Measurements from ENCODE around the gene EDN2. TPM values are rescaled to one million over a fixed set of nuclear protein-coding genes. Genes with fewer than 3 reads are reported as not detected.

Gene EDN2
- total and polyA plus RNA-seq, 2 donors (not counting 1 experiment from before 2014, with no cell fraction given) = not detected

- no peak overlapping the region for H3K4me3 ChIP-seq (ENCODE audit: control extremely low read depth in 1 of 5, extremely low read depth in 1 of 5, insufficient read depth in 1 of 5, low read depth in 2 of 5, low read length in 4 of 5)
- peaks cover 0 to 3% (median 0%) of the 10 kb centered on the region in 4 experiments for H3K27me3 ChIP-seq (replicated peaks in 1 of 4; ENCODE audit: control extremely low read depth in 1 of 4, control insufficient read depth in 3 of 4, insufficient read depth in 4 of 4, low read length in 3 of 4)
- H3K9me3 ChIP-seq (ENCODE audit: control extremely low read depth in 1 of 3, control insufficient read depth in 2 of 3, insufficient read depth in 1 of 3, low read length in 2 of 3) = peaks cover 0 to 4% (median 0%) of the 10 kb centered on the region in 3 donors
- Mint-ChIP-seq H3K27ac (no peak overlapping the region), H3K4me1 (no peaks in the 10 kb centered on the region), H3K4me3 (no peak overlapping the region), H3K27me3 (peaks cover 15% of the 10 kb centered on the region), H3K9me3 (ENCODE audit: insufficient read depth) (no peaks in the 10 kb centered on the region)
- H2AFZ ChIP-seq (ENCODE audit: insufficient read depth, low read depth, low read length, poor library complexity, severe bottlenecking) = no peak overlapping the region
- ATAC-seq (ENCODE audit: low read depth) (no peak), DNase-seq (no peak)
- no peak for TF ChIP-seq EZH2 (IDR thresholded peaks at IDR 0.05; ENCODE audit: borderline replicate concordance, insufficient read depth, low read depth, low read length, poor library complexity, severe bottlenecking)
- no peaks in the 10 kb centered on the region for H4K20me1 ChIP-seq (ENCODE audit: control insufficient read depth, insufficient read depth, low read length, poor library complexity, severe bottlenecking)
- WGBS (ENCODE audit: insufficient coverage) = 80% methylated on average over 1 of the region's 2 CpGs
- ChIA-PET CTCF (no interaction called here), POLR2A (no interaction called here)
- intact Hi-C loops (cut with micrococcal nuclease) = no loop called here
- no peaks in the 10 kb centered on the region for H3K79me2 ChIP-seq (ENCODE audit: control insufficient read depth, insufficient read depth, low read length)
- no peaks in the 10 kb centered on the region for H3K36me3 ChIP-seq (replicated peaks in 1 of 2; ENCODE audit: control extremely low read depth in 1 of 2, control insufficient read depth in 1 of 2, extremely low read depth in 1 of 2, insufficient read depth in 2 of 2, low read length in 1 of 2)
- no peak overlapping the region for H3K9ac ChIP-seq (ENCODE audit: low read length)
- no peak overlapping the region for H3K4me2 ChIP-seq (replicated peaks; ENCODE audit: low read depth, low read length, poor library complexity, severe bottlenecking)
- H3K4me1 ChIP-seq (ENCODE audit: control insufficient read depth in 2 of 2, insufficient read depth in 2 of 2, low read length in 2 of 2) = no peaks in the 10 kb centered on the region
- H3K27ac ChIP-seq (ENCODE audit: low read length in 2 of 2) = no peak overlapping the region
These were observed 21.0 kb downstream of the EDN2 start for GRCh38 chr1:41463516-41463915.

- Histone ChIP-seq H3K27ac (ENCODE audit: low read length in 2 of 2) (no peak overlapping the region), H3K9ac (ENCODE audit: low read length) (no peak overlapping the region), H3K4me2 (replicated peaks; ENCODE audit: low read depth, low read length, poor library complexity, severe bottlenecking) (no peak overlapping the region), H3K79me2 (ENCODE audit: control insufficient read depth, insufficient read depth, low read length) (no peaks in the 10 kb centered on the region), H2AFZ (ENCODE audit: insufficient read depth, low read depth, low read length, poor library complexity, severe bottlenecking) (no peak overlapping the region), H3K36me3 (replicated peaks in 1 of 2; ENCODE audit: control extremely low read depth in 1 of 2, control insufficient read depth in 1 of 2, extremely low read depth in 1 of 2, insufficient read depth in 2 of 2, low read length in 1 of 2) (no peaks in the 10 kb centered on the region), H3K4me3 (ENCODE audit: control extremely low read depth in 1 of 5, extremely low read depth in 1 of 5, insufficient read depth in 1 of 5, low read depth in 2 of 5, low read length in 4 of 5) (no peak overlapping the region), H3K4me1 (ENCODE audit: control insufficient read depth in 2 of 2, insufficient read depth in 2 of 2, low read length in 2 of 2) (no peaks in the 10 kb centered on the region), H4K20me1 (ENCODE audit: control insufficient read depth, insufficient read depth, low read length, poor library complexity, severe bottlenecking) (no peaks in the 10 kb centered on the region), H3K9me3 (ENCODE audit: control extremely low read depth in 1 of 3, control insufficient read depth in 2 of 3, insufficient read depth in 1 of 3, low read length in 2 of 3) (peaks cover 0 to 4% (median 0%) of the 10 kb centered on the region in 3 donors), H3K27me3 (replicated peaks in 1 of 4; ENCODE audit: control extremely low read depth in 1 of 4, control insufficient read depth in 3 of 4, insufficient read depth in 4 of 4, low read length in 3 of 4) (peaks cover 0 to 3% (median 0%) of the 10 kb centered on the region in 4 experiments)
- intact Hi-C loops (cut with micrococcal nuclease) = no loop called here
- 96% methylated on average over 2 of the region's 2 CpGs for WGBS (ENCODE audit: insufficient coverage)
- ChIA-PET CTCF (no interaction called here), POLR2A (no interaction called here)
- Mint-ChIP-seq H3K9me3 (ENCODE audit: insufficient read depth) (no peaks in the 10 kb centered on the region), H3K27me3 (peaks cover 16% of the 10 kb centered on the region), H3K4me3 (no peak overlapping the region), H3K27ac (no peak overlapping the region), H3K4me1 (no peaks in the 10 kb centered on the region)
- ATAC-seq (ENCODE audit: low read depth) (no peak), DNase-seq (no peak)
- TF ChIP-seq CTCF (IDR thresholded peaks at IDR 0.05) = no peak
These were observed 21.8 kb downstream of the EDN2 start for GRCh38 chr1:41462680-41463004.

Measured in B cell (primary cell).